H1 (cell line): ENCODE results near the gene DDX4. TPM values are rescaled to one million over a fixed set of nuclear protein-coding genes. Genes with fewer than 3 reads are reported as not detected.

ENCODE experiments used
- CTCF ChIA-PET: fragments of 300-600 bp; sonication (Branson Sonifier 250); formaldehyde crosslinking; loops from one replicate; lab custom pipeline; 2021; ENCODE audit not compliant: partially characterized antibody; lab: Charles Lee
- POLR2A ChIA-PET: fragments of 300-600 bp; sonication (Branson Sonifier 250); formaldehyde crosslinking; loops from one replicate; lab custom pipeline; 2021; ENCODE audit warnings: inconsistent platforms; ENCODE audit not compliant: partially characterized antibody; lab: Charles Lee
- DNase-seq, 2 experiments: peaks; one replicate each; pipeline versions ENCODE4 v3.0.0 to v3.0.0-alpha.2; 2010 to 2022; ENCODE audit warnings: low spot score in 2 of 2, low read depth in 1 of 2, mixed read lengths in 1 of 2
- FAIRE-seq: peaks from 2 replicates; lab custom pipeline; 2011; peaks lifted over from hg19 to GRCh38; lab: Jason Lieb, UNC
- H2AFZ ChIP-seq: 2 replicates; pipeline ENCODE4 v1.8.1; 2012; ENCODE audit warnings: low read length, inconsistent platforms
- H2AK5ac ChIP-seq: 2 replicates; pipeline ENCODE4 v1.6.1; 2013; ENCODE audit warnings: low read depth, low read length
- H2BK120ac ChIP-seq: replicated peaks from 2 replicates; pipeline ENCODE3; 2013; ENCODE audit warnings: low read depth, low read length, inconsistent platforms
- H2BK12ac ChIP-seq: 2 replicates; pipeline ENCODE4 v1.6.1; 2013; ENCODE audit warnings: low read depth, low read length
- H2BK15ac ChIP-seq: 2 replicates; pipeline ENCODE4 v1.6.1; 2013; ENCODE audit warnings: low read length
- H2BK20ac ChIP-seq: 2 replicates; pipeline ENCODE4 v1.6.1; 2013; ENCODE audit warnings: low read length
- H2BK5ac ChIP-seq: 2 replicates; pipeline ENCODE4 v1.6.1; 2013; ENCODE audit warnings: low read depth, low read length
- H3K14ac ChIP-seq: 2 replicates; pipeline ENCODE4 v1.6.1; 2013; ENCODE audit warnings: inconsistent platforms; ENCODE audit not compliant: insufficient read length
- H3K18ac ChIP-seq: 2 replicates; pipeline ENCODE4 v1.6.1; 2013; ENCODE audit warnings: low read length; ENCODE audit errors: extremely low read depth
- H3K23ac ChIP-seq: 2 replicates; pipeline ENCODE4 v1.6.1; 2013; ENCODE audit warnings: inconsistent platforms; ENCODE audit not compliant: insufficient read length
- H3K23me2 ChIP-seq: 2 replicates; pipeline ENCODE4 v1.6.1; 2013; ENCODE audit warnings: low read depth, low read length
- H3K27ac ChIP-seq: 2 replicates; pipeline ENCODE4 v1.6.1; 2011; ENCODE audit warnings: low read depth, low read length, inconsistent platforms
- H3K27me3 ChIP-seq, 4 experiments: replicated peaks in 1 of 4; 1 replicate in 1 of 4; 2 replicates in 3 of 4; pipeline versions ENCODE4 v1.6.1 to v1.8.1; 2011 to 2013; ENCODE audit warnings: low read length in 3 of 4, mild to moderate bottlenecking in 3 of 4, inconsistent platforms in 2 of 4, mixed read lengths in 2 of 4, moderate library complexity in 1 of 4; ENCODE audit not compliant: control insufficient read depth in 3 of 4, insufficient read depth in 3 of 4; ENCODE audit errors: extremely low read depth in 1 of 4
- H3K36me3 ChIP-seq, 4 experiments: 2 replicates each; pipeline versions ENCODE4 v1.6.1 to v1.8.1; 2011 to 2013; ENCODE audit warnings: mild to moderate bottlenecking in 4 of 4, low read length in 3 of 4, moderate library complexity in 2 of 4, control low read depth in 1 of 4, inconsistent platforms in 1 of 4; ENCODE audit not compliant: insufficient read depth in 4 of 4, control insufficient read depth in 2 of 4
- H3K4ac ChIP-seq: replicated peaks from 2 replicates; pipeline ENCODE3; 2013; ENCODE audit warnings: low read length, low read depth, mixed read lengths, inconsistent platforms; ENCODE audit not compliant: insufficient read length
- H3K4me1 ChIP-seq, 4 experiments: replicated peaks in 1 of 4; 1 replicate in 1 of 4; 2 replicates in 3 of 4; pipeline versions ENCODE4 v1.6.1 to v1.8.1; 2011 to 2013; ENCODE audit warnings: low read length in 3 of 4, inconsistent platforms in 2 of 4, mixed read lengths in 1 of 4; ENCODE audit not compliant: insufficient read depth in 4 of 4, control insufficient read depth in 3 of 4
- H3K4me2 ChIP-seq, 2 experiments: 2 replicates each; pipeline versions ENCODE4 v1.6.1 to v1.8.1; 2011 to 2013; ENCODE audit warnings: low read depth in 2 of 2, low read length in 2 of 2, control low read depth in 1 of 2, inconsistent platforms in 1 of 2, mild to moderate bottlenecking in 1 of 2; ENCODE audit not compliant: insufficient read depth in 1 of 2
- H3K4me3 ChIP-seq, 4 experiments: fragments of 200-600, 300-600 bp in 1 of 4; sonication (generic), shearing (Covaris generic), sonication (Bioruptor Twin) in 1 of 4; 2 replicates each; pipeline versions ENCODE4 v1.5.1 to v1.8.1; 2011 to 2016; ENCODE audit warnings: low read length in 4 of 4, low read depth in 3 of 4, control low read depth in 2 of 4, inconsistent platforms in 2 of 4, mild to moderate bottlenecking in 2 of 4, mixed read lengths in 1 of 4, moderate library complexity in 1 of 4; ENCODE audit not compliant: insufficient read depth in 2 of 4; ENCODE audit errors: extremely low read depth in 1 of 4
- H3K56ac ChIP-seq: replicated peaks from 2 replicates; pipeline ENCODE3; 2013; ENCODE audit warnings: low read depth, mild to moderate bottlenecking, mixed read lengths, low read length, inconsistent platforms; ENCODE audit not compliant: insufficient read length
- H3K79me1 ChIP-seq: 2 replicates; pipeline ENCODE4 v1.6.1; 2013; ENCODE audit warnings: low read depth, low read length, control low read depth
- H3K79me2 ChIP-seq, 2 experiments: 2 replicates each; pipeline versions ENCODE4 v1.6.1 to v1.8.1; 2012 to 2013; ENCODE audit warnings: low read length in 2 of 2, mild to moderate bottlenecking in 2 of 2, inconsistent platforms in 1 of 2; ENCODE audit not compliant: insufficient read depth in 2 of 2, control insufficient read depth in 1 of 2
- H3K9ac ChIP-seq, 4 experiments: replicated peaks in 1 of 4; 1 replicate in 1 of 4; 2 replicates in 3 of 4; pipeline versions ENCODE4 v1.6.1 to v1.8.1; 2011 to 2013; ENCODE audit warnings: low read depth in 3 of 4, low read length in 3 of 4, control low read depth in 2 of 4, mild to moderate bottlenecking in 2 of 4, moderate library complexity in 2 of 4, inconsistent platforms in 1 of 4; ENCODE audit errors: extremely low read depth in 1 of 4
- H3K9me3 ChIP-seq, 2 experiments: 2 replicates each; pipeline versions ENCODE4 v1.6.1 to v1.8.1; 2012 to 2013; ENCODE audit warnings: mild to moderate bottlenecking in 2 of 2, moderate library complexity in 2 of 2, control low read depth in 1 of 2, inconsistent platforms in 1 of 2, low read depth in 1 of 2, low read length in 1 of 2, mixed read lengths in 1 of 2; ENCODE audit not compliant: insufficient read depth in 2 of 2
- H4K20me1 ChIP-seq, 2 experiments: replicated peaks in 1 of 2; 2 replicates each; pipeline versions ENCODE3 to v1.8.1; 2011 to 2013; ENCODE audit warnings: inconsistent platforms in 2 of 2, low read length in 2 of 2, mild to moderate bottlenecking in 1 of 2; ENCODE audit not compliant: insufficient read depth in 2 of 2, control insufficient read depth in 1 of 2
- H4K5ac ChIP-seq: 2 replicates; pipeline ENCODE4 v1.6.1; 2013; ENCODE audit warnings: low read length, low read depth, mixed read lengths, inconsistent platforms; ENCODE audit not compliant: insufficient read length
- H4K8ac ChIP-seq: 2 replicates; pipeline ENCODE4 v1.8.0; 2013; ENCODE audit warnings: mild to moderate bottlenecking, moderate library complexity, low read length, inconsistent platforms; ENCODE audit not compliant: insufficient read depth; ENCODE audit errors: extremely low read depth
- H4K91ac ChIP-seq: replicated peaks from 2 replicates; pipeline ENCODE3; 2013; ENCODE audit warnings: low read length, mixed read lengths, inconsistent platforms; ENCODE audit not compliant: insufficient read length
- BRCA1 ChIP-seq: IDR thresholded peaks from 2 replicates; pipeline ENCODE4 v1.6.1; 2012; ENCODE audit warnings: low read depth, low read length, improper control_type of control experiment
- CHD2 ChIP-seq: IDR thresholded peaks from 2 replicates; pipeline ENCODE4 v1.6.1; 2012; ENCODE audit warnings: low read length, improper control_type of control experiment
- GTF2F1 ChIP-seq: IDR thresholded peaks from 2 replicates; pipeline ENCODE4 v1.6.1; 2012; ENCODE audit warnings: low read depth, low read length, improper control_type of control experiment, borderline replicate concordance
- HDAC2 ChIP-seq, 2 experiments: fragments of 300-600 bp in 1 of 2; sonication (generic) in 1 of 2; IDR thresholded peaks; 2 replicates each; pipeline ENCODE4 v1.6.1; 2011 to 2012; ENCODE audit warnings: low read depth in 2 of 2, low read length in 2 of 2, mild to moderate bottlenecking in 2 of 2, moderate library complexity in 2 of 2, borderline replicate concordance in 1 of 2, inconsistent platforms in 1 of 2
- HDAC6 ChIP-seq: IDR thresholded peaks from one replicate; pipeline ENCODE4 v1.7.1; 2012; ENCODE audit warnings: low read depth, mild to moderate bottlenecking, inconsistent platforms, low read length, moderate library complexity
- MAFK ChIP-seq: IDR thresholded peaks from 2 replicates; pipeline ENCODE4 v1.6.1; 2012; ENCODE audit warnings: low read depth, mild to moderate bottlenecking, improper control_type of control experiment, low read length
- POU5F1 ChIP-seq: IDR thresholded peaks from 2 replicates; pipeline ENCODE4 v1.6.1; 2011; ENCODE audit warnings: low read depth, mild to moderate bottlenecking, low read length, moderate library complexity
- RFX5 ChIP-seq: IDR thresholded peaks from 2 replicates; pipeline ENCODE4 v1.6.1; 2011; ENCODE audit warnings: low read depth, low read length, improper control_type of control experiment, borderline replicate concordance
- RXRA ChIP-seq: IDR thresholded peaks from 2 replicates; pipeline ENCODE4 v1.6.1; 2011; ENCODE audit warnings: low read depth, mild to moderate bottlenecking, low read length, moderate library complexity; ENCODE audit not compliant: insufficient read depth
- SAP30 ChIP-seq: fragments of 300-600 bp; sonication (generic); IDR thresholded peaks from 2 replicates; pipeline ENCODE4 v1.7.1; 2012; ENCODE audit warnings: low read length, moderate library complexity, mild to moderate bottlenecking, inconsistent platforms; ENCODE audit not compliant: insufficient read depth, insufficient replicate concordance
- SIN3A ChIP-seq, 2 experiments: IDR thresholded peaks in 1 of 2; conservative IDR thresholded peaks in 1 of 2; 2 replicates each; pipeline ENCODE4 v1.6.1; 2011 to 2012; ENCODE audit warnings: low read length in 2 of 2, improper control_type of control experiment in 1 of 2, low read depth in 1 of 2, mild to moderate bottlenecking in 1 of 2
- SIRT6 ChIP-seq: IDR thresholded peaks from one replicate; pipeline ENCODE4 v1.7.1; 2012; ENCODE audit warnings: low read length, inconsistent platforms
- SP2 ChIP-seq: IDR thresholded peaks from 2 replicates; pipeline ENCODE4 v1.6.1; 2012; ENCODE audit warnings: mild to moderate bottlenecking, low read length, inconsistent platforms
- TAF7 ChIP-seq: optimal IDR thresholded peaks from 2 replicates; pipeline ENCODE3; 2011; ENCODE audit warnings: low read depth, mild to moderate bottlenecking, inconsistent platforms, low read length, moderate library complexity, borderline replicate concordance
- ZNF274 ChIP-seq: IDR thresholded peaks from 2 replicates; pipeline ENCODE4 v1.7.0; 2012; ENCODE audit warnings: low read length, borderline replicate concordance; ENCODE audit errors: extremely low read depth
- WGBS, 2 experiments: shearing (Covaris generic) in 1 of 2; methylation state at CpG; one replicate each; pipeline versions ENCODE4 v1.1.6 to v1.1.7; 2013 to 2015; ENCODE audit warnings: low lambda C conversion rate in 2 of 2, mixed read lengths in 2 of 2, inconsistent platforms in 1 of 2, low coverage in 1 of 2, missing lambda C conversion rate in 1 of 2; ENCODE audit not compliant: insufficient replicate concordance in 2 of 2, insufficient coverage in 1 of 2, insufficient read length in 1 of 2; ENCODE audit errors: extremely low coverage in 1 of 2, missing lambda C conversion rate in 1 of 2; 5-methylcytosine and 5-hydroxymethylcytosine counted together
- polyA plus RNA-seq, 7 experiments: library from polyadenylated mRNA; depleted of rRNA in 3 of 7; stranded (reverse) in 5 of 7; unstranded in 2 of 7; fragments of >200 nt in 5 of 7; fragments of 200-250 nt in 2 of 7; gene quantifications; 1 replicate in 5 of 7; 2 replicates in 1 of 7; 4 replicates in 1 of 7; pipeline versions ENCODE4 v1.2.1 to v1.2.3, GENCODE V29; 2011 to 2013; ENCODE audit warnings: missing spikeins in 2 of 7, mixed read lengths in 2 of 7
- total RNA-seq: library from RNA; stranded (reverse); fragmentation: NEBNext Ultra II Directional; extraction: Animal tissue kit (Norgen Biotek cat#: 25700); gene quantifications from 2 replicates; pipeline ENCODE4 v1.2.1, GENCODE V29; 2021

Gene DDX4
- total and polyA plus RNA-seq, 2 of the 8 experiments (the other 6 are each of a cell fraction or from before 2014, with no cell fraction given): 0.15 TPM; not detected in 1

DNA sequence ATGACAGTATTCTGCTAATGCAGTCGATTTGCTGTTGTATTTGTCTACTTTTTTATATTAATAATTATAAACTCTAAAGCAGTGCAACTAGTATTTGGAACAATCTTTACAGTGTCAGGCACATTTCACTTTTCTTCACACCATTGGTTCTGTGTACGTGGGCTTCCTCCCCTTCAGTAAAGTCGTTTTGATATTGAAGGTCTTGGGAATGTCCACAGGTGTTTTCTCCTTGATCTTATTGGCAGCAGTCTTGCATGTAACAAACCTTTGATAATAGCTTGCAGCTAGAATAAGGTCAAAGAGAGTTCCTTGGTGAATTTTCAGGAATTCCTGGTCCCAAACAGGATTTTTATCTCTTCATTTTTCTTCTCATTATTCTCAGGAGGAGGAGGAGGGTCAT is 12.2 kb downstream of the DDX4 start:
- no peak overlapping the region for H4K91ac ChIP-seq
- H3K18ac ChIP-seq: no peak overlapping the region
- H2BK12ac ChIP-seq: no peak overlapping the region
- no peak overlapping the region for H3K56ac ChIP-seq
- H4K8ac ChIP-seq: no peak overlapping the region
- H2BK120ac ChIP-seq: no peak overlapping the region
- no peaks in the 10 kb centered on the region for H3K23me2 ChIP-seq
- no peak overlapping the region for H2AK5ac ChIP-seq
- no peak overlapping the region for H2BK5ac ChIP-seq
- no peak overlapping the region for H3K9ac ChIP-seq
- no peaks in the 10 kb centered on the region for H3K9me3 ChIP-seq
- no peak overlapping the region for H2BK15ac ChIP-seq
- WGBS, 2 experiments: 73% methylated on average over 3 of the region's 3 CpGs; no CpG with 5 or more reads in 1 of the 2 experiments
- no peak for DNase-seq
- no peak overlapping the region for H3K4me3 ChIP-seq
- no peak overlapping the region for H2BK20ac ChIP-seq
- no peaks in the 10 kb centered on the region for H3K79me2 ChIP-seq
- no peak overlapping the region for H3K14ac ChIP-seq
- no peak overlapping the region for H2AFZ ChIP-seq
- no peaks in the 10 kb centered on the region for H3K36me3 ChIP-seq
- H4K20me1 ChIP-seq: no peaks in the 10 kb centered on the region
- no peak overlapping the region for H4K5ac ChIP-seq
- H3K79me1 ChIP-seq: no peaks in the 10 kb centered on the region
- no peak overlapping the region for H3K4ac ChIP-seq
- no peak overlapping the region for H3K27ac ChIP-seq
- POLR2A ChIA-PET: no interaction called here
- no peaks in the 10 kb centered on the region for H3K4me1 ChIP-seq
- H3K4me2 ChIP-seq: no peak overlapping the region
- no peak for FAIRE-seq
- no peak overlapping the region for H3K23ac ChIP-seq
- CTCF ChIA-PET: interaction anchor here (1.0 kb wide), 1 partner anchor 9 kb away, joined by 3 read pairs; no protein-coding TSS in a partner anchor
- no peaks in the 10 kb centered on the region for H3K27me3 ChIP-seq
- TF ChIP-seq CHD2 (no peak), SAP30 (no peak), POU5F1 (no peak), RFX5 (no peak), HDAC6 (no peak), MAFK (no peak), SIRT6 (no peak), HDAC2 (IDR thresholded peaks at IDR 0.05; ENCODE audit: borderline replicate concordance in 1 of 2, low read depth in 2 of 2, low read length in 2 of 2) (no peak), GTF2F1 (no peak), SIN3A (conservative IDR thresholded peaks at IDR 0.05 in 1 of 2, IDR thresholded peaks at IDR 0.05 in 1 of 2; ENCODE audit: low read depth in 1 of 2, low read length in 2 of 2) (no peak), RXRA (no peak), BRCA1 (no peak), ZNF274 (no peak), TAF7 (no peak), SP2 (no peak)
